C4-2B (cell line): ENCODE data around the gene RAB40A.

ENCODE experiments used
- CTCF ChIP-seq: fragments of 450-650 bp; conservative IDR thresholded peaks from 2 replicates; pipeline ENCODE4 v1.5.1; 2017; ENCODE audit warnings: mild to moderate bottlenecking
- ZFX ChIP-seq: fragments of 450-650 bp; IDR thresholded peaks from 2 replicates; pipeline ENCODE4 v1.6.1; 2017

GRCh38 chrX:103540145-103540544 lies 20.9 kb upstream of the RAB40A start:
- TF ChIP-seq CTCF (no peak), ZFX (no peak)
